ENCODE measurements around the gene C18orf63. TPM values are rescaled to one million over a fixed set of nuclear protein-coding genes. Genes with fewer than 3 reads are reported as not detected.

C18orf63 gene
- total RNA-seq, 2 experiments from 2014 or later, result not detected

GRCh38 chr18:74395648-74396154 lies 80.1 kb downstream of the C18orf63 start:
- peaks cover 11% of the 10 kb centered on the region for H3K27me3 Mint-ChIP-seq
- Histone ChIP-seq H3K27ac (ENCODE audit: low read depth in 1 of 2, low read length in 2 of 2) (no peak overlapping the region), H3K9me3 (ENCODE audit: control insufficient read depth in 1 of 2, insufficient read depth in 1 of 2, low read length in 2 of 2) (no peaks in the 10 kb centered on the region), H3K27me3 (ENCODE audit: control insufficient read depth in 1 of 2, insufficient read depth in 2 of 2, low read length in 2 of 2) (no peaks in the 10 kb centered on the region), H3K36me3 (ENCODE audit: insufficient read depth, low read length) (no peaks in the 10 kb centered on the region), H3K4me1 (ENCODE audit: insufficient read depth, low read length) (peaks cover 7% of the 10 kb centered on the region), H3K4me3 (ENCODE audit: low read length) (no peak overlapping the region)
- DNase-seq (no peak), ATAC-seq (ENCODE audit: poor library complexity) (no peak)
- intact Hi-C loops (cut with DNase I, micrococcal nuclease), result no loop called here
- H3K36me3 Mint-ChIP-seq (ENCODE audit: low read depth), result no peaks in the 10 kb centered on the region
- no peak overlapping the region for H3K27ac Mint-ChIP-seq
- no peak for TF ChIP-seq CTCF (IDR thresholded peaks at IDR 0.05)
- peaks cover 22% of the 10 kb centered on the region for H3K4me1 Mint-ChIP-seq (ENCODE audit: low read depth)
- ChIA-PET POLR2A (no interaction called here), CTCF (no interaction called here)
- no peak overlapping the region for H3K4me3 Mint-ChIP-seq
- H3K9me3 Mint-ChIP-seq, result no peaks in the 10 kb centered on the region

DNA sequence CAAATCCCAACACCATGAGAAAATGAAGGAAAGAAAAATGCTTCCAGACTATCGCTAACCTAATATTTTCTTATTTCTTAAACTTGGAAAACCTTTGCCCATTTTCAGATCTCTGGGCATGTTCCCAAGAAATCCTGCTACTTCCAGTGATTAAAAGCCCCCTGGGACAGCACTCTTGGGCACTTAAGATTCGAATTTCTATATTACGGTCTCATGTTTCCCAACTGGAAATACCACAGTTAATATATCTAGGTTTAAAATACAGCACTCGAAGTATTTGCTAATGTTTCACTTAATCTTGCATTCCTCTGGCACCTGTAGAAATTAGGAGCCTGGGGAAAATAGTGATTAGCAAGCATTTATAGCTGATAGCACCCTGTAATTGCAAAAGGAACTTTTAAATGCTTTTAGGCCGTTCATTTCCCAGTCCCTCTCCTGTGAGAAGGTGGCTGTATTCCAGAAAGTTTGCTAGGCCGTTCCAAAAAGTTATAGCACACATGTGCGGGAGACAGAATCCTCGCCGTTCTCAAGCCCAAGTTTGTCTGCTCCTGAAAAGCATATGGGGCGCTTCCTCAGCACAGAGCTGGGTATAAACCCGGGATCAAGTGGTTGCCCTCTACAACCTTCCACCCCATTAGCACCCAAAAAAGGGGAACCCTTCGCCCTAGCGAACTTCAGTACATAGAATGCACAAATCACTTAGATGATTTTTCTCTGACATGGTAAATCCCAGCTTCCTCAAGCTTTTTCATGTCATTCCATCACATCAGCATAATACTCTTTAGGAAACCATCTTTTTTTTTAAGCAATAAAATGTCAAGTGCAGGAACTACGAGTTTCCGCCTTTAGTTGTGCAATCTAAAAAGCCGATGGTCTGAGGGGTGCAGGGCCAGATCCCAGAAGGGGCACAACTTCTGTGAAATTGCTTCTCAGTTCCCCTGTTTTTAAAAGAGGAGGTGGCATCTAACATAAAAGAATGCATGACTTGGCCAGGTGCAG lies 80.8 kb downstream of the C18orf63 start:
- CTCF ChIA-PET, result no interaction called here
- no peaks in the 10 kb centered on the region for H3K36me3 Mint-ChIP-seq (ENCODE audit: low read depth)

GRCh38 chr18:74397572-74397971 lies 81.9 kb downstream of the C18orf63 start:
- POLR2A ChIA-PET, result no interaction called here
- peaks cover 11% of the 10 kb centered on the region for H3K27me3 Mint-ChIP-seq
- intact Hi-C loops (cut with DNase I, micrococcal nuclease), result no loop called here

More for the DNA sequence above, 80.8 kb downstream of the C18orf63 start:
- POLR2A ChIA-PET, result no interaction called here
- intact Hi-C loops (cut with DNase I, micrococcal nuclease), result no loop called here
- ATAC-seq (ENCODE audit: poor library complexity), result no peak
- H3K27ac ChIP-seq (ENCODE audit: low read depth in 1 of 2, low read length in 2 of 2), result no peak overlapping the region
- Mint-ChIP-seq H3K27ac (no peak overlapping the region), H3K4me3 (no peak overlapping the region), H3K4me1 (ENCODE audit: low read depth) (peaks cover 30% of the 10 kb centered on the region), H3K9me3 (no peaks in the 10 kb centered on the region), H3K27me3 (peaks cover 11% of the 10 kb centered on the region)
- no peaks in the 10 kb centered on the region for H3K27me3 ChIP-seq (ENCODE audit: control insufficient read depth in 1 of 2, insufficient read depth in 2 of 2, low read length in 2 of 2)
- no peaks in the 10 kb centered on the region for H3K36me3 ChIP-seq (ENCODE audit: insufficient read depth, low read length)
- H3K4me1 ChIP-seq (ENCODE audit: insufficient read depth, low read length), result peaks cover 7% of the 10 kb centered on the region
- no peaks in the 10 kb centered on the region for H3K9me3 ChIP-seq (ENCODE audit: control insufficient read depth in 1 of 2, insufficient read depth in 1 of 2, low read length in 2 of 2)
- H3K4me3 ChIP-seq (ENCODE audit: low read length), result no peak overlapping the region
- DNase-seq, result no peak
- no peak for TF ChIP-seq CTCF (IDR thresholded peaks at IDR 0.05)

More at GRCh38 chr18:74397572-74397971, 81.9 kb downstream of the C18orf63 start:
- no peaks in the 10 kb centered on the region for H3K9me3 Mint-ChIP-seq
- TF ChIP-seq CTCF (IDR thresholded peaks at IDR 0.05), result no peak
- no peaks in the 10 kb centered on the region for H3K36me3 Mint-ChIP-seq (ENCODE audit: low read depth)
- DNase-seq (no peak), ATAC-seq (ENCODE audit: poor library complexity) (no peak)
- Histone ChIP-seq H3K36me3 (ENCODE audit: insufficient read depth, low read length) (no peaks in the 10 kb centered on the region), H3K4me3 (ENCODE audit: low read length) (no peak overlapping the region), H3K9me3 (ENCODE audit: control insufficient read depth in 1 of 2, insufficient read depth in 1 of 2, low read length in 2 of 2) (no peaks in the 10 kb centered on the region), H3K4me1 (ENCODE audit: insufficient read depth, low read length) (peaks cover 7% of the 10 kb centered on the region), H3K27ac (ENCODE audit: low read depth in 1 of 2, low read length in 2 of 2) (no peak overlapping the region), H3K27me3 (ENCODE audit: control insufficient read depth in 1 of 2, insufficient read depth in 2 of 2, low read length in 2 of 2) (no peaks in the 10 kb centered on the region)
- CTCF ChIA-PET, result no interaction called here
- H3K27ac Mint-ChIP-seq, result no peak overlapping the region
- no peak overlapping the region for H3K4me3 Mint-ChIP-seq
- H3K4me1 Mint-ChIP-seq (ENCODE audit: low read depth), result peaks cover 30% of the 10 kb centered on the region
